Measurements from ENCODE around the gene WNT5B. TPM values are rescaled to one million over a fixed set of nuclear protein-coding genes. Genes with fewer than 3 reads are reported as not detected.
A peak's percentile ranks its signal among the peaks of the same experiment; 100 is the strongest.

WNT5B gene
- total RNA-seq, 1 donor from 2014 or later = 2.3 TPM

DNA sequence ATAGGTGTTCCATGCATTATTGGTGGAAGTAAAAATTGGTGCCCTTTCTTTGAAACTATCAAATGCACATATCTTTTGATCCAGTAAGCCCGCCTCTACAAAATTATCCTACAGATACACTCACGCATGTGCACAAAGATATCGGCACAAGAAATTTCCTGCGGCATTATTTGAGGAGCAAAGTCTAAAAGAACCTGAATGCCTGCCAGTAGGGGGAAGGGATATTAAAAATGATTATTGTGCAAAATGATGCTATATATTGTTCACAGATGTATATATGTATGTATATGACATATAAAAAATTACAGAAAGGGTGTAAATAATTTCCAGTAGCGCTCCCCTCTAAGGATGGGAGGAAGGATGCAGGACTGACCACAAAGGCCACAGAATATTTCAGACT is 37.2 kb downstream of the WNT5B start:
- intact Hi-C loops (cut with DNase I) = no loop called here
- H3K36me3 ChIP-seq = no peaks in the 10 kb centered on the region
- no peaks in the 10 kb centered on the region for H3K9me3 ChIP-seq
- no peak overlapping the region for H3K27ac ChIP-seq
- H3K27me3 ChIP-seq = no peaks in the 10 kb centered on the region
- ATAC-seq (no peak), DNase-seq (no peak)
- H3K4me3 ChIP-seq = no peak overlapping the region
- peaks cover 19% of the 10 kb centered on the region for H3K4me1 ChIP-seq
- TF ChIP-seq, protein P1, sequence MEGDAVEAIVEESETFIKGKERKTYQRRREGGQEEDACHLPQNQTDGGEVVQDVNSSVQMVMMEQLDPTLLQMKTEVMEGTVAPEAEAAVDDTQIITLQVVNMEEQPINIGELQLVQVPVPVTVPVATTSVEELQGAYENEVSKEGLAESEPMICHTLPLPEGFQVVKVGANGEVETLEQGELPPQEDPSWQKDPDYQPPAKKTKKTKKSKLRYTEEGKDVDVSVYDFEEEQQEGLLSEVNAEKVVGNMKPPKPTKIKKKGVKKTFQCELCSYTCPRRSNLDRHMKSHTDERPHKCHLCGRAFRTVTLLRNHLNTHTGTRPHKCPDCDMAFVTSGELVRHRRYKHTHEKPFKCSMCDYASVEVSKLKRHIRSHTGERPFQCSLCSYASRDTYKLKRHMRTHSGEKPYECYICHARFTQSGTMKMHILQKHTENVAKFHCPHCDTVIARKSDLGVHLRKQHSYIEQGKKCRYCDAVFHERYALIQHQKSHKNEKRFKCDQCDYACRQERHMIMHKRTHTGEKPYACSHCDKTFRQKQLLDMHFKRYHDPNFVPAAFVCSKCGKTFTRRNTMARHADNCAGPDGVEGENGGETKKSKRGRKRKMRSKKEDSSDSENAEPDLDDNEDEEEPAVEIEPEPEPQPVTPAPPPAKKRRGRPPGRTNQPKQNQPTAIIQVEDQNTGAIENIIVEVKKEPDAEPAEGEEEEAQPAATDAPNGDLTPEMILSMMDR (IDR thresholded peaks at IDR 0.05) = no peak

DNA sequence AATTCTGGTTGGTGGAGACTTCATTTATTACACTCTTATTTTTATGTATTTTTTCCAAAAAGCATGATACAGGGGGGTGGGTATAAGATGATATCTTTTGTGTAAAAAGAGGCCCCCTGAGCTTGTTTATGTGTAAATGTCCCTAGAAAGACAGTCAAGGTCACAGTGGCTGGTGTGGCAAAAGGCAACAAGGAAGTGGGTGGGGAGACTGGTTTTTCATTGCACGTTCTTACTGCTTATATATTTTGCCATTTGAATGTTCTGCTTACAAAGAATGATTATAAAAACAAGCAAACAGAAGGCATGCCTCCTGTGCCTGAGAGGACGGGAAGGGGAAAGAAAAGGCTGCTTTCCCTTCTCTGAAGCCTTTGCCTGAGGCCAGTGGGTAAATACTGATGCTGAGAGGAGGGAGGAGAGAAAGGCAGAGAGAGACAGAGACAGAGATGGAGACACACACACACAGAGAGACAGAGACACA is 37.7 kb downstream of the WNT5B start:
- TF ChIP-seq, protein P1 (IDR thresholded peaks at IDR 0.05) = no peak
- no peak for DNase-seq
- intact Hi-C loops (cut with DNase I) = no loop called here
- H3K27ac ChIP-seq = peak overlapping the region; percentile 34
- H3K4me1 ChIP-seq = peaks cover 19% of the 10 kb centered on the region
- no peaks in the 10 kb centered on the region for H3K27me3 ChIP-seq
- no peak overlapping the region for H3K4me3 ChIP-seq
- H3K9me3 ChIP-seq = no peaks in the 10 kb centered on the region
- no peak for ATAC-seq
- no peaks in the 10 kb centered on the region for H3K36me3 ChIP-seq

DNA sequence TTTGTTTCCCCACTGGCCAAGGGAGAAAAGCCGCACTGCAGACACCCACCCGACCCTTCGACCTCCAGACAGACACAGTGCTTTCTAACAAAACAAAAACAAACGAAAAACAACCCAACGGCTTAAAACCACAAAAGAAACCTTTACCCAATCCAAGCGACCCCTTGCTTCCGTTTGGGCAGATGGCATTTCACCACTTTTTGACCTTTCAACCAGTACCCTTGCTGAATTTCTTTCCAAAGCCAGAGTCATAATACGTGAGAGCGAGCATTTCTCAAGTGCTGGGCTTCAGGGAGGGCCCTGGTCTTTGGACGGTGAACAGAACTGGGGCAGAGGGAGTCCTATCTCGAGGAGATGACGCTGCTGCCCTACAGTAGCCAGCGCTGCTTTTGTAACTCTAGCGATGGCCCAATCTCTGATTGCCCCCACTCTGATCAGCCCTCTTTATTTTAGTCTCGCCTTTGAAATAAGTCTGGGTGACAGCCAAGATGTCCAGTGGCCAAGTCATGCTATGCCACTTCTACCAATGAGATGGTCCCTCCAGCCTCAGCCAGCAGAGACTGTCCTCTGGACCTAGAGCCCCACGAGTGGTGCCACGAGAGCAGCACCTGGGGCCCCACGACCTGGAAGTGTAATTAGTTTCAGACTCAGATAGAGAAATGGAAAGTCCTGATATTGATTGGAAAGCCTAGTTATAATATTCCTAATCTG is 40.0 kb downstream of the WNT5B start:
- no peaks in the 10 kb centered on the region for H3K36me3 ChIP-seq
- peak overlapping the region; percentile 36 for H3K27ac ChIP-seq
- H3K4me1 ChIP-seq = peaks cover 19% of the 10 kb centered on the region
- TF ChIP-seq, protein P1 (IDR thresholded peaks at IDR 0.05) = no peak
- intact Hi-C loops (cut with DNase I) = no loop called here
- H3K4me3 ChIP-seq = no peak overlapping the region
- no peaks in the 10 kb centered on the region for H3K27me3 ChIP-seq
- no peaks in the 10 kb centered on the region for H3K9me3 ChIP-seq
- peak; percentile 91 for ATAC-seq
- peak; percentile 74 for DNase-seq

DNA sequence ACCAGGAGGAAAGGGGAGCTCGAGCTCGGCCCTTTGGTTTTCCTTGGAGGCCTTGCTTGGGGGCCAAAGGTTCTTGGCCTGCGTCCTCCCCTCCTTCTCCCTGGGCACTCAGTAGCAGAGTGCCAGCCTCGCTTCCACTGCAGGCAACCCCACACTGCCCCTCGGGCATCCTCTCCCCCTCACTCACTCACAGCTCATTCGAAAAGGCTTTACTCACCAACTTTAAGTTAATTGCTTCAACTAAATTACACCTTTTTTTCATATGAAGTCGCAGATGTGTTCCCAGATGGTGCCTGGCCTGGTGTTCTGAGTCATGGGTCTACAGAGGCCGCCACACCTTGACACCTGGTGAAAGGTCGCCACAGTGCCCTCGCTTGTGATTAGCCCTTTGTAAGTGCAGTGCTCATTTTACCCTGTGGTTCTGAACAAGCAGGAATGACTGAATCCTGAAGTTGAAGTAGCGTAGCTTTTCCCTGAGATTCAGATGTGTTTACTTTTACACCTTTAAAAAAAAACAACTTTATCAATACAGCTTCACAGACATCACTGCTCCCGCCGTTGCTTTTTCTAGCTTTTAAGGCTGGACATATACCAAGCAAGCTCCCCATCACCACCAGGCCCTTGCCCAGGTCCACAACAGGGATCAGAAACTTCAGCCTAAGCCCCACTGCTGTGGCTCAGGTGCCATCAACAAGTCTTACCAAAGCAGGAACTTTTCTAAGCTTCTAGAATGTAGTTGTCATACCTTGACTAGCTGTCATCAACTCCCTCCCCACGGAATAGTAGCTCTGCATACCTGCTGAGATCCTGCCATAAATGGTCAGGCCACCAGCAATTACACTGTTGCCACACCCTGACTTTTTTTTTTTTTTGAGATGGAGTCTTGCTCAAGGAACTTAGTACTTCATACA is 41.6 kb downstream of the WNT5B start:
- intact Hi-C loops (cut with DNase I) = no loop called here
- DNase-seq (no peak), ATAC-seq (no peak)
- Histone ChIP-seq H3K36me3 (no peaks in the 10 kb centered on the region), H3K4me3 (no peak overlapping the region), H3K27ac (no peak overlapping the region), H3K9me3 (no peaks in the 10 kb centered on the region), H3K4me1 (peaks cover 14% of the 10 kb centered on the region), H3K27me3 (no peaks in the 10 kb centered on the region)
- TF ChIP-seq, protein P1 (IDR thresholded peaks at IDR 0.05) = no peak

DNA sequence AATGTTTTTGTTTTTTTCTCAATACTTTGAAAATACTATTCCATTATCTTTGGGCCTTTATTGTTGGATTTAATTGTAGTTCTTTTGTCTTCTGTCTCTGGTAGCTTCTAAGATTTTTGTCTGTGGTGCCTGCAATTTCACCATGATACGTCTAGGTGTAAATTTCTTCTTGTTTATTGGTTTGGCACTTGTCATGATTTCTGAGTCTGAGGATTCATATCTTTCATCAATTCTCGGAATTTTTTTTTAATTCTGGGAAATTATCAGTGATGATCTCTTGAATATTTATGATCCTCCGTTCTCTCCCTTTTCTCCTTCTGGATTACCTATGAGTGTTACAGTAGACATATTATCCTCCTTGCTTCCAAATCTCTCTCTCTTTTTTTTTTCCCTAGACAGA is 47.0 kb downstream of the WNT5B start:
- Histone ChIP-seq H3K4me3 (no peak overlapping the region), H3K27ac (no peak overlapping the region), H3K9me3 (no peaks in the 10 kb centered on the region), H3K4me1 (peaks cover 6% of the 10 kb centered on the region), H3K36me3 (no peaks in the 10 kb centered on the region), H3K27me3 (no peaks in the 10 kb centered on the region)
- TF ChIP-seq, protein P1 (IDR thresholded peaks at IDR 0.05) = no peak
- intact Hi-C loops (cut with DNase I) = no loop called here
- DNase-seq = no peak
- no peak for ATAC-seq

All from upper lobe of right lung (tissue), 1 donor.